Activated CD8-positive, alpha-beta memory T cell treated with anti-CD3 and anti-CD28 coated beads for 4 hours (primary cell): ENCODE results near the gene BRSK2.
"Not testable (repeated sequence)": the region's sequence is repeated elsewhere in the genome, so short reads cannot be mapped to it uniquely, and the experiment has no call there.

Source experiments
- DNase-seq, 2 donors: peaks; one replicate each; pipeline ENCODE4 v3.0.0-alpha.2; 2020; ENCODE audit warnings: low read depth in 2 of 2

BRSK2 gene

GRCh38 chr11:1354125-1354938 is 35.4 kb upstream of the BRSK2 start:
- DNase-seq = no peak

- no peak for DNase-seq
Observed at GRCh38 chr11:1356007-1356435, 33.7 kb upstream of the BRSK2 start.

- no peak for DNase-seq
Observed at GRCh38 chr11:1356478-1356960, 33.2 kb upstream of the BRSK2 start.

- DNase-seq = no peak
Observed at GRCh38 chr11:1358286-1358685, 31.4 kb upstream of the BRSK2 start.

- not testable (repeated sequence) for DNase-seq
Observed at GRCh38 chr11:1358931-1359330, 30.8 kb upstream of the BRSK2 start.

GRCh38 chr11:1359556-1359955 is 30.2 kb upstream of the BRSK2 start:
- no peak for DNase-seq

- no peak for DNase-seq
Observed at GRCh38 chr11:1360181-1360834, 29.4 kb upstream of the BRSK2 start.

- no peak for DNase-seq
Observed at GRCh38 chr11:1360835-1361357, 28.8 kb upstream of the BRSK2 start.

- DNase-seq = no peak
Observed at GRCh38 chr11:1361882-1362281, 27.9 kb upstream of the BRSK2 start.

GRCh38 chr11:1367721-1368120 is 22.0 kb upstream of the BRSK2 start:
- no peak for DNase-seq

- DNase-seq = no peak
Observed at GRCh38 chr11:1368216-1368615, 21.5 kb upstream of the BRSK2 start.

- no peak for DNase-seq
Observed at GRCh38 chr11:1368966-1369365, 20.8 kb upstream of the BRSK2 start.

GRCh38 chr11:1369371-1370005 is 20.2 kb upstream of the BRSK2 start:
- no peak for DNase-seq

GRCh38 chr11:1370186-1371025 is 19.3 kb upstream of the BRSK2 start:
- no peak for DNase-seq

- no peak for DNase-seq
Observed at GRCh38 chr11:1371026-1371325, 18.8 kb upstream of the BRSK2 start.

GRCh38 chr11:1371377-1371776 is 18.4 kb upstream of the BRSK2 start:
- DNase-seq = no peak

GRCh38 chr11:1371836-1372465 is 17.8 kb upstream of the BRSK2 start:
- DNase-seq = no peak

- DNase-seq = no peak
Observed at GRCh38 chr11:1372660-1373059, 17.1 kb upstream of the BRSK2 start.

- DNase-seq = no peak
Observed at GRCh38 chr11:1373536-1374214, 16.1 kb upstream of the BRSK2 start.

GRCh38 chr11:1375161-1375954 is 14.4 kb upstream of the BRSK2 start:
- no peak for DNase-seq
